Stimulated activated CD4-positive, alpha-beta T cell treated with anti-CD3 and anti-CD28 coated beads, Interleukin-15, amount 100 ng/mL, for 1 hour (primary cell): Measurements from ENCODE around the gene KCTD16.

ENCODE experiments used
- DNase-seq, 2 donors: peaks; one replicate each; pipeline ENCODE4 v3.0.0-alpha.2; 2020; ENCODE audit warnings: low read depth in 1 of 2, low spot score in 1 of 2

The KCTD16 gene

GRCh38 chr5:144451187-144451973 is 280.7 kb downstream of the KCTD16 start:
- DNase-seq: no peak

GRCh38 chr5:144453753-144454152 is 283.1 kb downstream of the KCTD16 start:
- no peak for DNase-seq

DNA sequence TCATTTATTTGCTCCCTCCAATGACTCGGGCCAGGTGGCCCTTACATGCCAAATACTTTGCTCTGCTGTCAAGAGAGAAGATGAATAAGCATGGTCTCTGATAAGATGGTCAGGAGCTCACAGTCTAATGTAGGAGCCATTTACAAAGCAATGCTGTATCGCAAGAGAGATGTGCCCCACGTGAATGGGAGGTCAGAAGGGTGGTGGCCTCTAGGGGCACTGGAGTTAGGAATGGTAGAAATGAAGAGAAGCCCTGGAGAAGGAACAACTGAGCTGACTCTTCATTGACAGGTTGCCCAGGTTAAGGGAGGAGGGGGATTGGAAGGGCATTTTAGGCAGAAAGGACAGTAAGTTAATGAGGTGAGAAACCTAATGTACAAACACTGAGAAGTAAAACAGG is 286.5 kb downstream of the KCTD16 start:
- DNase-seq: no peak

DNA sequence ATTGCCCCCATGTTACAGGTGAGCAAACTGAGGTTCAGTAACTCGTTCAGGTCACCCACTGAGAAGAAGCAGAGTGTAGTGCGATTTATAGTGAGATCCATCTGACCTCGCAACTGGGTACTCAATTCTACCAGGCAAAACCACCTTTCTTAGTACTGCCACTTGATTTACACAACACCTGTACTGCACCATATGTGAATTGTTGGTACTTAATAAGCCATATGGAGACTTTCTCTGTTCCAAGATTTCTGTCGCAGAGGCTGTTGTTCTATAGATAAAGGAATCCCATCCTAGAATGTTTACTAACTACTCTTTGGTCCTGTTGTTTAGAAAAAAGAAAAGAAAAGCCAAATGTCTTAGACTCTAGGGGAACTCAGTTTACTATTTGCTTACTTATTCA is 287.5 kb downstream of the KCTD16 start:
- DNase-seq: no peak

GRCh38 chr5:144460600-144460999 is 289.9 kb downstream of the KCTD16 start:
- DNase-seq: no peak

DNA sequence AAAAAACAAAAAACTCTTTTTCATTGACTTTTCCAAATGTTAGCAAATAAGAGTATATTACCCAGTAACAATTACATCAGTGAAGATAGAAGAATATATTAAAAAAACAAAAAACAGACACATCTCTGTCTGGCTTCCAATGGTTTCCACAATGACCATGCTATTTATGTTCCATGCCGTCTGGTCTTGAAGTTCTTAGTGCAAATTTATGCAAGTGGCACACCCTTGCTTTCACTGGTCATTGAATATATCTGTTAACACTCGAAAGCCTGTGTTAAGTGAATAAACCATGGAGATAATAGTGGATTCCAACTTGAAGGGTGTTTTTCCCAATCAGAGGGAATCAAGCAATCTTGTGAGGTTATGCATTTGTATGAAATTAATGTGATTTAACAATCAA is 291.9 kb downstream of the KCTD16 start:
- DNase-seq: no peak

DNA sequence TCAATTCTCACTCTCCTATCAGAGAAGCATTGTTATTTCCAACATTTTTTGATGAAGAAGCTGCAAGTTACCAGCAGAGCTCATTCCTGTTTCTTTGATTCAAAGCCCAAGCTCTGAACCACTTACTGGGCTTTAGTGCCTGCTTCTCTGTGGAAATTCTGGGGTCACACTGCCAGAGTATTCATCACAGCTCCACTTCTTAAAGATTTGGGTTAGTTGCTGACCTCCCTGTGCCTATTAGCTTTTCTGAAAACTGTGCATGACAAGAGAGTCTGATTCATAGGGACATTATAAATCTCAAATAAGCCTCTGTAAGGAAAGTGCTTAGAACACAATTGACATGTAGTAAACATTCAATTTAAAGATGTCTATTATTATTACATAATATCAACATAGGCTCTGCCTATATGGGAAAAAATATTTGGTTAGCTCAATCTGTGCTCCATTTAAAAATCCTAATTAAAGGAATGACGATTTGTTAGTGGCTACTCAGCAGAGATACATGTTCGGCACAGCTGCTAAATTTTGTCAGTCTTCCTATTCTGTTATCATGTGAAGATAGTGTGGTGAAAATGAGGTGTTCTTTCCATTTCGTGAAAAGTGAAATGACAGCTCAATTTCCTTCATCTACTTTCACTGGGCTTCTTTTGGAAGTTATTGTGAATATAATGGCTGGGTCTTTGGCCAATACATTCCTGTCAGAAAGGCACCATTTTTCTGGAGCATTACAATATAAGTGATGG is 293.0 kb downstream of the KCTD16 start:
- no peak for DNase-seq

DNA sequence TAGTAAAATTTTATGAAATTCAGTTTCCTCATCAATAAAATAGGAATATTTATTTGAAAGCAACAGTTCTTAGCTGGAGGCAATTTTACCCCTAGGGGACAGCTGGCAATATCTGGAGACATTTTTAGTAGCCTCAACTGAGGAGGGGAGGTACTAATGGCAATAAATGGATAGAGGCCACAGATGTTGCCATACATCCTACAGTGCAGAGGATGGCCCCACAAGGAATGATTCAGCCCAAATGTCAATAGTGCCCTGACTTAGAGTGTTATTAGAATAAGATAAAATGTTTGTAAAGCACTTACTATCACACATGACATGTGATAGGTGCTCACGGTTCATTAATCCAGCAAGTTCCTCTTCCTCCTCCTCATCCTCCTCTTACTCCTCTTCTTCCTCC is 293.6 kb downstream of the KCTD16 start:
- DNase-seq: no peak

- DNase-seq: no peak
Observed at GRCh38 chr5:144465441-144465840, 294.8 kb downstream of the KCTD16 start.

- DNase-seq: no peak
Observed at GRCh38 chr5:144467792-144468191, 297.1 kb downstream of the KCTD16 start.

DNA sequence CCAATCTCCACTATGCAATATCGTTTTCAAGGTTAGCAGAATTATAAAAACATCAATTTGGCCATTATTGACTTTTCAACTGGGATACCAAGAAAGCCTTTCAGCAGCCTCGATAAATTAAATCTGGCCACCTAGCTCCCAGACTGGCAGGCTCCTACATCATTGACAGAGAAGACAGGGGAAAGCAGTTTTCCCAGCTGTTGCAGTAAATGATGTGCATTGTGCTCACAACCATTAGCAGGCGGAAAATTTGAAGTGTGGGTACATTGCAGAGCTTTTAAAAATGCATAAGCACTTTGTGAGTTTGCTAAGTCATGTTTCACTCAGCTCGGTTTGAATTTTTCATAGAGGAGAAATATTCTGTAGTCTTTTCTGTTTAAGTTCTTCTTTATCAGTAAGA is 297.9 kb downstream of the KCTD16 start:
- DNase-seq: no peak

- no peak for DNase-seq
Observed at GRCh38 chr5:144469106-144469505, 298.4 kb downstream of the KCTD16 start.

DNA sequence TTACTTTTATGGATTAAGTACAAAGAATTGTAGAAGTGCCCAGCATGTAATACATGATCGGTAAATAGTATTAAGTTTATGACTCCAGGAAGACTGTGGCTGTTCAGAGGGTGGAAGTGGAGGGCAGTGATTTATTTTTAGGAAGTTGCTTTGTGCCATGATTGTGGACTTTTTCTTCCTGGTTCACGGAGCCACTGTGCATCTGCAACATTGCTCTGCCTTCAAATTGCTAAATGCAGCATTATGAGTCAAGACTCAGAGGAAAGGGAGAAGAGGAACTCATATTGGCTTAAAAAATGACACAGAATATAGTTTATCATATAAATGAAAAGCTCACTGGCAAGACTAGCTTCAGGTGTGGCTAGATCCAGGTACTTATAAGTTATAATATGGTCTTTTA is 301.5 kb downstream of the KCTD16 start:
- DNase-seq: no peak

GRCh38 chr5:144473650-144474049 is 303.0 kb downstream of the KCTD16 start:
- no peak for DNase-seq

DNA sequence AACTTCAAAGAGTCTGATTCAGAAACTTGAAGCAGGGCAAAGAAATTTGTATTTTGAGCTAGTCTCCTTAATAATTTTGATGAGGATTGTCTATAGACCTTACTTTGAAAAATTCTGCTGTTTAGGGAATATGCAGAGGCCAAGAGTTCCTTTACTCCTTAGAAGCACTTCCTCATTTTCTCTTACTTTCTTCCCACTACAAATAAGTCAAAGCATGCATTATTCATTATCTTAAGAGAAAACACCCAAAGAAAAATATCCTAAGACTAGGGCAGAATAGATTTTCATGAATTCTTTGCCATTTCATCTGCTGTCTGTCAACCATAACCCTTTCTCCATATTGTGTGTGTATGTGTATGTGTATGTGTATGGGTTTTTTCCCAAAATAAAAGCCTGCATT is 307.9 kb downstream of the KCTD16 start:
- DNase-seq: no peak

GRCh38 chr5:144481861-144482260 is 311.2 kb downstream of the KCTD16 start:
- no peak for DNase-seq

- no peak for DNase-seq
Observed at GRCh38 chr5:144484124-144484897, 313.6 kb downstream of the KCTD16 start.

GRCh38 chr5:144485540-144485939 is 314.9 kb downstream of the KCTD16 start:
- no peak for DNase-seq

GRCh38 chr5:144487207-144487606 is 316.5 kb downstream of the KCTD16 start:
- DNase-seq: no peak

GRCh38 chr5:144487761-144488160 is 317.1 kb downstream of the KCTD16 start:
- DNase-seq: no peak

GRCh38 chr5:144503123-144503522 is 332.4 kb downstream of the KCTD16 start:
- no peak for DNase-seq
